Large intestine (tissue), 3 donors: ENCODE results near the gene KHNYN. TPM values are rescaled to one million over a fixed set of nuclear protein-coding genes. Genes with fewer than 3 reads are reported as not detected.

Experiments used
- DNase-seq, 2 donors: peaks; one replicate each; pipeline versions ENCODE4 v3.0.0 to v3.0.0-alpha.2; 2013
- H3K27ac ChIP-seq: one replicate; pipeline ENCODE4 v1.5.1; 2013; ENCODE audit warnings: low read length
- H3K27me3 ChIP-seq: 2 replicates; pipeline ENCODE4 v1.6.1; 2013; ENCODE audit warnings: low read length; ENCODE audit not compliant: control insufficient read depth, insufficient read depth
- H3K36me3 ChIP-seq: 2 replicates; pipeline ENCODE4 v1.6.1; 2013; ENCODE audit warnings: low read length; ENCODE audit not compliant: control insufficient read depth, insufficient read depth
- H3K4me1 ChIP-seq: one replicate; pipeline ENCODE4 v1.6.1; 2013; ENCODE audit warnings: low read length; ENCODE audit not compliant: control insufficient read depth, insufficient read depth
- H3K4me3 ChIP-seq: one replicate; pipeline ENCODE4 v1.5.1; 2013; ENCODE audit warnings: low read length
- H3K9me3 ChIP-seq: one replicate; pipeline ENCODE4 v1.6.1; 2013; ENCODE audit warnings: mild to moderate bottlenecking, low read depth, low read length, moderate library complexity; ENCODE audit not compliant: control insufficient read depth
- WGBS: methylation state at CpG from one replicate; pipeline ENCODE4 v1.1.5; 2013; ENCODE audit warnings: low lambda C conversion rate; ENCODE audit not compliant: insufficient coverage; 5-methylcytosine and 5-hydroxymethylcytosine counted together
- polyA plus RNA-seq: library from polyadenylated mRNA; unstranded; fragments of 120-200 nt; gene quantifications from one replicate; pipeline ENCODE4 v1.2.1, GENCODE V29; 2013

KHNYN gene
- polyA plus RNA-seq, 1 donor, result 73.5 TPM

DNA sequence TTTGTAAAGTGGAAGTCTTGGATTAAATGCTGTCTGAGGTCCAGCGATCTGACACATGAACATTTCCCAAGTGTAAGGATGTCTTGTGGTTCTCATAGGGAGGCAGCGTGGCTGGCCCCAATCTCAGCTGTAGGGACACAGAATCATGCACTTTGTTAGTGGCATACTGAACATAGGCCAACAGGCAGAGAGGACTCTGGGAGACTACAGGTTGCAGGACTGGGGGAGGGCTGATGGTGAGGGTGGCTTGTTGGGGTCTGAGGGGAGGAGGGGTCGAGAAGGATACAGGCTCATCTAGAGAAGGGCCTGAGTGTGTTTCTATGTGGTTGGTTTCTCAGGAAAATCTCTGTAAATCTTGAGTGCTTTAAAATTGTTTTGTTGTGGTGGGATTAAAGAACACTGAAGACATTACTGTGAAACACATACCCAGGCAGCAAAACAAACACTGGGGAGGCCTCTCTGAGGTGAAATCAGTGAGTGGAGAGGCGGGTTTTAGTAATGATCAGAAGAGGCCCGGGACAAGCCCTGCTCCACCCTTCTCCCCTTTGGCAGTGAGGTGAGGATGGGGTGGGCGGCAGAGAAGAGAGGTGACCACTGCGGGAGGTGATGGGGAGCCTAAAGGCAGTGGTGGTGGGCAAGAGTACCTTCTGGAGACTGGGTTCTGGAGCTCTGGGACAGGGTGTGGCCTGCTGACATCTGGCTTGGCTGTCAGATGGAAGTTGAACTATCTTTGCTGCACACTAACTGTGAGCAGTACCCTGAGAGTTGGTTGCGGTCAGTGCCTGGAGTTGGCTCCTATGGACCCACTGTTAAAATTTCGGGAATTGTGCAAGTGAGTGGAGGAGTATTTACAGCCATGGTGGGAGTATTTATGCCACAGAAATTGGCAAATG is 27.7 kb upstream of the KHNYN start:
- peaks cover 40% of the 10 kb centered on the region for H3K4me1 ChIP-seq
- no peak overlapping the region for H3K4me3 ChIP-seq
- no peaks in the 10 kb centered on the region for H3K27me3 ChIP-seq
- no peaks in the 10 kb centered on the region for H3K9me3 ChIP-seq
- peak overlapping the region; percentile 28 for H3K27ac ChIP-seq
- WGBS, result no CpG with 5 or more reads among the region's 9 CpGs
- DNase-seq, result peak in 1 of 2 donors; percentile 41
- H3K36me3 ChIP-seq, result peaks cover 24% of the 10 kb centered on the region

DNA sequence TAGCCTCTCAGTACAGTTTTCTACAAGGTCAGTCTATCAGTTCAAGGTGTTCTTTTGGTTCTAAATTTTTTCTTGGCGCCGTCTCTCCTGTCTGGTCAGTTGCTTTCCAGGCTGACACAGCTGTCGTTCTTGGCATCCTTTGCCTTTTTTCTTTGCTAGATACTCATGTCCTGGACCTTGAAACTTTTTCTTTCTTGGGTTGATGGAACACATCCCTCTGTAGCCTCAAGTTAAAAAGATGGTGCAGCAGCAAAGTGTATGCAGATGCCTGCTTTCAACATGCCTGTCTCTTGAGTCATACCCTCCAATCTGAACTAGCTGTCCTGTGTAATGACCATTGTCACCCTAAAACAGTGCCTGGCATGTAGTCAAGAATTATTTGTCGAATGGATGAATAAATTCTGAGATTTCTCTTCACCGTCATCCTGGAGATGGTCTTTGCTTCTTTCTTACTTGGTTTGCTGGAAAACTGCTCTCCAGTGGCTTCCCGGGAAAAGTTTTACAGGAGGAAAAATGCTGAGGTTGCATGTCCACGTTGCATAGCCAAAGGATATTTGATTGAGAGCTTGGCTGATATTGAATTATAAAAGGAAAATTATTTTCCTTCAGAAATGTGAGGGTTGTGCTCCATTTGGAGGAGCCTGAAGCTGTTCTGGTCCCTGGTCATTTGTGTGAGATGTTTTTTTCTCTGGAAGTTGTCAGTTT is 26.3 kb upstream of the KHNYN start:
- no peaks in the 10 kb centered on the region for H3K27me3 ChIP-seq
- H3K4me1 ChIP-seq, result peaks cover 30% of the 10 kb centered on the region
- DNase-seq, result no peak
- 54% methylated on average over 2 of the region's 7 CpGs for WGBS
- peaks cover 37% of the 10 kb centered on the region for H3K36me3 ChIP-seq
- H3K27ac ChIP-seq, result no peak overlapping the region
- no peaks in the 10 kb centered on the region for H3K9me3 ChIP-seq
- no peak overlapping the region for H3K4me3 ChIP-seq

DNA sequence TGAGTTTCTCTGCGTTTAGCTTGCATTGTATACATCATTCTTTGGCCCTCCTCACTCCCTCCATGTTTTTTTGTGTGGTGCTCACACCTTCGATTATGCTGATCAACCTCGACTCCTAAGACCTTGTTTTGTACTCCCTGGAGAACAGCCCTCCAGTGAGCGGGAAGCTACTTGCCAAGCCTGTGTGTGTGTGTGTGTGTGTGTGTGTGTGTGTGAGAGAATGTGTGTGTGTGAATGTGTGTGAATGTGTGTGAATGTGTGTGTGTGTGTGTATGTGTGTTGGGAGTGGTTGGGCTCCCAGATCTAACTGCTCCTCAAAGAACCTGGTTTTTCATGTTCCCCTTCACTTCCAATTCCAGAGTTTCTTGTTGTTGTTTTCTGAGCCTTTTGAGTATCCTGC is 24.9 kb upstream of the KHNYN start:
- H3K27ac ChIP-seq, result no peak overlapping the region
- H3K36me3 ChIP-seq, result peaks cover 51% of the 10 kb centered on the region
- H3K27me3 ChIP-seq, result no peaks in the 10 kb centered on the region
- peaks cover 29% of the 10 kb centered on the region for H3K4me1 ChIP-seq
- no peak overlapping the region for H3K4me3 ChIP-seq
- H3K9me3 ChIP-seq, result no peaks in the 10 kb centered on the region
- no peak for DNase-seq
- no CpG with 5 or more reads among the region's 4 CpGs for WGBS

DNA sequence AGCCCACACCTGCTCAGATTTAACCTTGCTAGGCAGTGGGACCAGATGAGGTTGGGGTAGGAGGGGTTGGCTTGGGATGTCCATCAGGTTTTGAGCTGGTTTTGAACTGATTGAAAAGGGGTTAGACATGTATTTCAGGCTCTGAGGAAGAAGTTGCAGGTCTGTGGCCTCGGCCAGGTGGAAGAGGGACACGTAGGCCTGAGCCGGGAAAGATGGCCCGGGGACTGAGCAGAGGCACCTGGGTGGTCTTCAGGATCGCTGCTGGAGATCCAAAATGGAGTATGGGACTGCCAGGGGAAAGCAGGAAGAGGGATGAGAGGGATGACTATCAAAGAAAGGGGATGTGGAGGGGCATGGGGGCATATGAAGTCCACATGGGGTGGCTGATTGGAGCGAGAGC is 23.3 kb upstream of the KHNYN start:
- H3K27me3 ChIP-seq, result no peaks in the 10 kb centered on the region
- H3K9me3 ChIP-seq, result no peaks in the 10 kb centered on the region
- H3K4me3 ChIP-seq, result no peak overlapping the region
- H3K4me1 ChIP-seq, result peaks cover 16% of the 10 kb centered on the region
- WGBS, result no CpG with 5 or more reads among the region's 6 CpGs
- H3K27ac ChIP-seq, result no peak overlapping the region
- H3K36me3 ChIP-seq, result peaks cover 66% of the 10 kb centered on the region
- no peak for DNase-seq

DNA sequence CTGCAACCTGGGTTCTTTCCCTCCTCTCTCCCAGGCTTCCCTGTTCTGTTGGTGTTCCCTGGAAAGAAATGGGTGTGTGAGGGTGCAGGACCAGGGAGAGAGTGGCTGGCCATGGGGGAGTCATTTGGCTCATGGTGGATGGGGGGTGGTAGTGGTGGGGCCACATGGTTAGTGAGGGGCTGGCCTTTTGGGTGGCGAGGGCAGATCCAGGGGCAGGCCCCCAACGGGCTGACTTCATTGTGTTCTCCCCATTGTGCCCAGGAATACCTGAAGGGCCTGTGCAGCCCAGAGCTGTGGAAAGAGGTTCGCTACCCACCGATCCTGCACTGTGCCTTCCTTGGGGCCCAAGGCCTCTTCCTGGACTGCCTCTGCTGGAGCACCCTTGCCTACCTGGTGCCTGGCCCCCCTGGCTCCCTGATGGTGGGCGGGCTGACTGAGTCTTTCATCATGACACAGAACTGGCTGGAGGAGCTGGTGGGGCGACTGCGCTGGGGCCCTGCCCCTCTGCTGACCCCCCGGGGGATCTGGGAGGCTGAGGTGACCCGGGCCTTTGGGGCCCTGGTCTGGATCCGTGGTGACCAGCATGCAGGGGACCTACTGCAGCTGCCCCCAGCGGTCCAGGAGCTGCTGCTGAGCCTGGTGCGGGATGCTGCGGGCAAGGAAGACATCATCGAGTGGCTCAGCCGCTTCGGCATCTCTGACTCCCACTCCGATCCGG is 22.0 kb upstream of the KHNYN start:
- DNase-seq, result no peak
- H3K36me3 ChIP-seq, result peaks cover 78% of the 10 kb centered on the region

DNA sequence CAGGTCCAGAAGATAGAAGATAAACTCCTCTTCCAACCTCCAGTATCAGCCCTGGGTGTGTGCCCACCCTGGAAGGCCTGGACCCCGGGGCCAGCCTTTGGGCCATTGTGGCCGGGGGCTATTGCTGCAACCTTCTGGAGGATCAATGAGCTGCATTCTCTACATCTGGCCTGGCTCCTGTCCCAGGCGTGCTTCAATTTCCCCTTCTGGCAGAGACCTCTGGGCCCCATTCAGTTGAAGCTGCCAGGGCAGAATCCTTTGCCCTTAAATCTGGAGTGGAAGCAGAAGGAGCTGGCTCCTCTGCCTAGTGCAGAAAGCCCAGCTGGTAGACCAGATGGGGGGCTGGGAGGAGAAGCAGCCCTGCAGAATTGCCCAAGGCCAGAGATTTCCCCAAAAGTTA is 21.0 kb upstream of the KHNYN start:
- Histone ChIP-seq H3K27me3 (no peaks in the 10 kb centered on the region), H3K4me3 (no peak overlapping the region), H3K9me3 (no peaks in the 10 kb centered on the region), H3K27ac (no peak overlapping the region), H3K36me3 (peaks cover 87% of the 10 kb centered on the region), H3K4me1 (no peaks in the 10 kb centered on the region)
- no peak for DNase-seq
- no CpG with 5 or more reads among the region's 3 CpGs for WGBS

More for the DNA sequence above, 22.0 kb upstream of the KHNYN start:
- no peak overlapping the region for H3K4me3 ChIP-seq
- no peaks in the 10 kb centered on the region for H3K9me3 ChIP-seq
- H3K27me3 ChIP-seq, result no peaks in the 10 kb centered on the region
- no CpG with 5 or more reads among the region's 18 CpGs for WGBS
- H3K27ac ChIP-seq, result no peak overlapping the region
- peaks cover 4% of the 10 kb centered on the region for H3K4me1 ChIP-seq

DNA sequence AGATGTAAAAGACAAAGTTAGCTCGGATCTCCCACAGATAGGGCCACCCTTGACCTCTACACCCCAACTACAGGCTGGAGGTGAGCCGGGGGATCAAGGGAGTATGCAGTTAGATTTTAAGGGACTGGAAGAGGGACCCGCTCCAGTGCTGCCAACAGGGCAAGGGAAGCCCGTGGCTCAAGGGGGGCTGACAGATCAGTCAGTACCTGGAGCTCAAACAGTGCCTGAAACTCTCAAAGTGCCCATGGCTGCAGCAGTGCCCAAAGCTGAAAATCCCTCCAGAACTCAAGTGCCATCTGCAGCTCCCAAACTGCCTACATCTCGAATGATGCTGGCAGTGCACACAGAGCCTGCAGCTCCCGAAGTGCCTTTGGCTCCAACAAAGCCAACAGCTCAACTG is 20.6 kb upstream of the KHNYN start:
- peaks cover 91% of the 10 kb centered on the region for H3K36me3 ChIP-seq
- H3K27ac ChIP-seq, result no peak overlapping the region
- DNase-seq, result no peak
- H3K4me3 ChIP-seq, result no peak overlapping the region
- no peaks in the 10 kb centered on the region for H3K9me3 ChIP-seq
- H3K4me1 ChIP-seq, result no peaks in the 10 kb centered on the region
- H3K27me3 ChIP-seq, result no peaks in the 10 kb centered on the region
- WGBS, result no CpG with 5 or more reads among the region's 6 CpGs

DNA sequence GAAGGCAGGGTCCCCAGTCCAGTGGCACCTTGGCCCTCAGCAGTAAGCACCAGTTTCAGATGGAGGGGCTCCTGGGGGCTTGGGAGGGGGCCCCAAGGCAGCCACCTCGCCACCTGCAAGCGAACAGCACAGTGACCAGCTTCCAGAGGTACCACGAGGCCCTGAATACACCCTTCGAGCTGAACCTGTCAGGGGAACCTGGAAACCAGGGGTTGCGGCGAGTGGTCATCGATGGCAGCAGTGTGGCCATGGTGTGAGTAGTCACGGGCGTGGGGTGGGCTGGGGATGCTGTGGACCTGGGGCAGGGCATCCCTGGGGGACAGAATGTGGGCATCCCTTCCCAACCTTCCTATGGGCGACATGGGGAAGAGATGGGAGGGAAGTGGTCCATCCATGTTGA is 19.8 kb upstream of the KHNYN start:
- peaks cover 93% of the 10 kb centered on the region for H3K36me3 ChIP-seq
- no peaks in the 10 kb centered on the region for H3K27me3 ChIP-seq
- DNase-seq, result no peak
- no peak overlapping the region for H3K27ac ChIP-seq
- no CpG with 5 or more reads among the region's 10 CpGs for WGBS
- no peaks in the 10 kb centered on the region for H3K9me3 ChIP-seq
- H3K4me1 ChIP-seq, result no peaks in the 10 kb centered on the region
- no peak overlapping the region for H3K4me3 ChIP-seq

DNA sequence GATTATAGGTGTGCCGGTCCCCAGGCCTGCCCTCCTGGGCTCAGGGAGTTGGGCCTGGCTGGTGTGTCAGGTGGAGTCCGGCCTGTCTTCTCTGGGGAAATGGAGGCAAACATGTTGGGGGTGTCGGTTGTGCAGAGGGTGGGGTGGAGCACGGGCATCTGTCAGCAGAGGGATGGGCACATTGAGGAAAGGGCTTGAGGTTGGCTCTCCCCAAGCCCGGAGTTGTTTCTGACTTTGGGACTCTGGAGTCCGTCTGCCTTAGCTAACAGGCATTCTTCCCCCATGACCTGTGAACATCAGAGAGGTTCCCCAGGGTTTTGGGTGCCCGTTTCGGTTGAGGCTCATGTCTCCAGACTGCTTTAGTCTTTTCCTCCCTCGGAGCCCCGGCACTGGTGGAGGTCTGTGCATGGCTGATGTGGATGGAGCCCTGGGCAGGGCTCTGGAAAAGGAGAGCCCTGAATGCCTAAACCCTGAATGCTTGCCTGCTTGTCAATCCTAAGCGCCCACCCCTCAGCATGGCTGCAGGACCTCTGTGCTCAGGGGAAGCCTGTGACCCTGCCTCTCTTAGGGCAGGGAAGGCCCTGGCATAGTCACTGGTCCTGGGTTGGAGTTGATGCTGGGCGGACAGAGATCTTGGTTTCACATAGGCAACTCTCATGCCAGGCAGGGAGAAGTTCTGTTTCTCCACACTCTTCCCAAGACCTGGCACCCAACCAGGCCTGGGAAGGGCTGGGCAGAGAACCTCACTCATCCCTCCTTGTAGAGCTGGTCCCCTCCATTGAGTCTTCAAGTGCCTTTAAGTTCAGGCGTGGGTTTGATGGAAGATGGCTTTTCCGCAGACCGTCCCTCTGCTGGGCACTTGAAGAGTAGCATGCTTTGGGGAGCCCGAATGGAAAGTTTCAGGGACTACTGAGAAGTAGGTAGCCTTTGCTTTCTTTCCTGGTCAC is 18.0 kb upstream of the KHNYN start:
- Histone ChIP-seq H3K27me3 (no peaks in the 10 kb centered on the region), H3K4me1 (no peaks in the 10 kb centered on the region), H3K36me3 (peaks cover 86% of the 10 kb centered on the region), H3K27ac (no peak overlapping the region), H3K9me3 (no peaks in the 10 kb centered on the region), H3K4me3 (no peak overlapping the region)
- WGBS, result no CpG with 5 or more reads among the region's 16 CpGs
- DNase-seq, result peak in 1 of 2 donors; percentile 32
